Spleen (tissue), 7 donors: ENCODE data around the gene ARHGEF39.
A peak's percentile ranks its signal among the peaks of the same experiment; 100 is the strongest.

Source experiments
- POLR2A ChIP-seq, 3 donors: fragments of 450-650 bp; IDR thresholded peaks; one replicate each; pipeline ENCODE4 v1.5.1; 2017; ENCODE audit warnings: antibody characterized with exemption in 3 of 3, mild to moderate bottlenecking in 1 of 3
- TF ChIP-seq, protein P1 (sequence below), 11 experiments: fragments of 200-600 bp in 7 of 11; fragments of 450-650 bp in 4 of 11; sonication (generic) in 4 of 11; IDR thresholded peaks in 8 of 11; conservative IDR thresholded peaks in 3 of 11; 1 replicate in 7 of 11; 2 replicates in 4 of 11; pipeline versions ENCODE4 v1.4.0 to v1.8.0; 2016 to 2021; ENCODE audit warnings: antibody characterized with exemption in 11 of 11, inconsistent platforms in 4 of 11, mild to moderate bottlenecking in 1 of 11
- donor health status: DM: no; HTN: no; CAD: no; lungs with moderate emphysema.
- donor health status: DM: no; HTN: no; CAD: no.
- donor health status: DM: no; HTN: no; CAD: no.

GRCh38 chr9:35646533-35647265, 18.3 kb downstream of the ARHGEF39 start:
- TF ChIP-seq POLR2A (IDR thresholded peaks at IDR 0.05) = peak in 2 of 3 donors; percentile 88 to 94
- TF ChIP-seq, protein P1, sequence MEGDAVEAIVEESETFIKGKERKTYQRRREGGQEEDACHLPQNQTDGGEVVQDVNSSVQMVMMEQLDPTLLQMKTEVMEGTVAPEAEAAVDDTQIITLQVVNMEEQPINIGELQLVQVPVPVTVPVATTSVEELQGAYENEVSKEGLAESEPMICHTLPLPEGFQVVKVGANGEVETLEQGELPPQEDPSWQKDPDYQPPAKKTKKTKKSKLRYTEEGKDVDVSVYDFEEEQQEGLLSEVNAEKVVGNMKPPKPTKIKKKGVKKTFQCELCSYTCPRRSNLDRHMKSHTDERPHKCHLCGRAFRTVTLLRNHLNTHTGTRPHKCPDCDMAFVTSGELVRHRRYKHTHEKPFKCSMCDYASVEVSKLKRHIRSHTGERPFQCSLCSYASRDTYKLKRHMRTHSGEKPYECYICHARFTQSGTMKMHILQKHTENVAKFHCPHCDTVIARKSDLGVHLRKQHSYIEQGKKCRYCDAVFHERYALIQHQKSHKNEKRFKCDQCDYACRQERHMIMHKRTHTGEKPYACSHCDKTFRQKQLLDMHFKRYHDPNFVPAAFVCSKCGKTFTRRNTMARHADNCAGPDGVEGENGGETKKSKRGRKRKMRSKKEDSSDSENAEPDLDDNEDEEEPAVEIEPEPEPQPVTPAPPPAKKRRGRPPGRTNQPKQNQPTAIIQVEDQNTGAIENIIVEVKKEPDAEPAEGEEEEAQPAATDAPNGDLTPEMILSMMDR (IDR thresholded peaks at IDR 0.05 in 8 of 11, conservative IDR thresholded peaks at IDR 0.05 in 3 of 11) = peak; percentile 97 to 100 (median 99)
